Upper lobe of left lung (tissue), 4 donors: ENCODE results near the gene RMND5B.
A peak's percentile ranks its signal among the peaks of the same experiment; 100 is the strongest.

Source experiments
- EP300 ChIP-seq, 4 donors: sonication (generic); formaldehyde crosslinking; IDR thresholded peaks; one replicate each; pipeline ENCODE4 v1.5.1; 2017; ENCODE audit warnings: antibody characterized with exemption in 4 of 4, control low read depth in 2 of 4
- POLR2A ChIP-seq, 4 donors: fragments of 450-650 bp; IDR thresholded peaks; one replicate each; pipeline ENCODE4 v1.5.1; 2016 to 2017; ENCODE audit warnings: antibody characterized with exemption in 4 of 4, mild to moderate bottlenecking in 2 of 4
- TF ChIP-seq, protein P1 (sequence below), 6 experiments: fragments of 450-650 bp in 4 of 6; fragments of 200-600 bp in 2 of 6; sonication (generic) in 2 of 6; IDR thresholded peaks; one replicate each; pipeline ENCODE4 v1.5.1; 2016 to 2019; ENCODE audit warnings: antibody characterized with exemption in 6 of 6

- TF ChIP-seq, protein P1, sequence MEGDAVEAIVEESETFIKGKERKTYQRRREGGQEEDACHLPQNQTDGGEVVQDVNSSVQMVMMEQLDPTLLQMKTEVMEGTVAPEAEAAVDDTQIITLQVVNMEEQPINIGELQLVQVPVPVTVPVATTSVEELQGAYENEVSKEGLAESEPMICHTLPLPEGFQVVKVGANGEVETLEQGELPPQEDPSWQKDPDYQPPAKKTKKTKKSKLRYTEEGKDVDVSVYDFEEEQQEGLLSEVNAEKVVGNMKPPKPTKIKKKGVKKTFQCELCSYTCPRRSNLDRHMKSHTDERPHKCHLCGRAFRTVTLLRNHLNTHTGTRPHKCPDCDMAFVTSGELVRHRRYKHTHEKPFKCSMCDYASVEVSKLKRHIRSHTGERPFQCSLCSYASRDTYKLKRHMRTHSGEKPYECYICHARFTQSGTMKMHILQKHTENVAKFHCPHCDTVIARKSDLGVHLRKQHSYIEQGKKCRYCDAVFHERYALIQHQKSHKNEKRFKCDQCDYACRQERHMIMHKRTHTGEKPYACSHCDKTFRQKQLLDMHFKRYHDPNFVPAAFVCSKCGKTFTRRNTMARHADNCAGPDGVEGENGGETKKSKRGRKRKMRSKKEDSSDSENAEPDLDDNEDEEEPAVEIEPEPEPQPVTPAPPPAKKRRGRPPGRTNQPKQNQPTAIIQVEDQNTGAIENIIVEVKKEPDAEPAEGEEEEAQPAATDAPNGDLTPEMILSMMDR (IDR thresholded peaks at IDR 0.05) = no peak
- TF ChIP-seq POLR2A (IDR thresholded peaks at IDR 0.05) (no peak), EP300 (IDR thresholded peaks at IDR 0.05) (peak in 1 of 4 donors; percentile 12)
These were observed 4.3 kb upstream of the RMND5B start for GRCh38 chr5:178126556-178126955.
